Measurements from ENCODE around the gene TRIM32. TPM values are rescaled to one million over a fixed set of nuclear protein-coding genes. Genes with fewer than 3 reads are reported as not detected.

The TRIM32 gene
- total RNA-seq, 1 donor from 2014 or later, result 17.3 TPM

DNA sequence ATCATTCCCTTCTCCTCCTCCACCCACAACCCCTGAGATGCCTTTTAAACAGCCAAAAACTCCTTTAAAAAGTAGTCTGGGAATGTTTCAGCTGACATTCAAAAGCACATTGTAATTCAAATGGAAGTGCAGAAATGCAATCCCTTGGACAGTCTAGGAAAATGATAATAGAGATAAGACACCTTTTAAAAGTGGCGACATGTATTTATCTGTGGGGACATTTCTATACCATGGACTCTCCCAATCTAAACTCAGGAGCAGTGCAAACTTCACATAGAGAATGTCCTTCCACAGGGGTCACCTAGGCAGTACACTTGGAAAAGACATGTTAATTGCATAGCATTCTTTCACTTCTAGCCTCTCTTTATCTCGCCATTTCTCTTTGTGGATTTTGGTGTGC, 33.0 kb downstream of the TRIM32 start:
- ATAC-seq (no peak), DNase-seq (no peak)
- Histone ChIP-seq H3K4me3 (no peak overlapping the region), H3K36me3 (no peaks in the 10 kb centered on the region), H3K9me3 (no peaks in the 10 kb centered on the region), H3K27me3 (ENCODE audit: low read depth) (no peaks in the 10 kb centered on the region), H3K27ac (no peak overlapping the region), H3K4me1 (no peaks in the 10 kb centered on the region)
- TF ChIP-seq, protein P1, sequence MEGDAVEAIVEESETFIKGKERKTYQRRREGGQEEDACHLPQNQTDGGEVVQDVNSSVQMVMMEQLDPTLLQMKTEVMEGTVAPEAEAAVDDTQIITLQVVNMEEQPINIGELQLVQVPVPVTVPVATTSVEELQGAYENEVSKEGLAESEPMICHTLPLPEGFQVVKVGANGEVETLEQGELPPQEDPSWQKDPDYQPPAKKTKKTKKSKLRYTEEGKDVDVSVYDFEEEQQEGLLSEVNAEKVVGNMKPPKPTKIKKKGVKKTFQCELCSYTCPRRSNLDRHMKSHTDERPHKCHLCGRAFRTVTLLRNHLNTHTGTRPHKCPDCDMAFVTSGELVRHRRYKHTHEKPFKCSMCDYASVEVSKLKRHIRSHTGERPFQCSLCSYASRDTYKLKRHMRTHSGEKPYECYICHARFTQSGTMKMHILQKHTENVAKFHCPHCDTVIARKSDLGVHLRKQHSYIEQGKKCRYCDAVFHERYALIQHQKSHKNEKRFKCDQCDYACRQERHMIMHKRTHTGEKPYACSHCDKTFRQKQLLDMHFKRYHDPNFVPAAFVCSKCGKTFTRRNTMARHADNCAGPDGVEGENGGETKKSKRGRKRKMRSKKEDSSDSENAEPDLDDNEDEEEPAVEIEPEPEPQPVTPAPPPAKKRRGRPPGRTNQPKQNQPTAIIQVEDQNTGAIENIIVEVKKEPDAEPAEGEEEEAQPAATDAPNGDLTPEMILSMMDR (IDR thresholded peaks at IDR 0.05), result no peak
- intact Hi-C loops (cut with DNase I), result no loop called here

DNA sequence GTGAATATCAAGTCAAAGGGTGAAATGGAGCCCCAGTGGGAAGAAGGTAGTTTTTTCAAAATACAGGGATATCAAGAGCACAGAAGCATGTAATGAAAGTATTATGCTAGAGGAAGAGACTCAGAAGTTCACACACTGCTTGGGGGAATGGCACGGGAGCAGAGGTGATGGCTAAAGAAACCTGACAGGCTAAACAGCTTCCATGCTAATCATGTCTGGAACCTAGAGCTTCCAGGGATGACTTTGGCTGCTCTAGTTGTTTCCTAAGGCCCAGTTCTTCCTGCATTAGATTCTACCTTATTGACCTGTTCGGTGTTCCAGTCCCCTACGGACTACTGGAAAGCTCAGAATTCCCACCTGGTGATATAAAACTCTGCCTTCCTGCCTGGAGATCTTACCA, 34.3 kb downstream of the TRIM32 start:
- Histone ChIP-seq H3K36me3 (no peaks in the 10 kb centered on the region), H3K27me3 (ENCODE audit: low read depth) (no peaks in the 10 kb centered on the region), H3K4me3 (no peak overlapping the region), H3K4me1 (no peaks in the 10 kb centered on the region), H3K27ac (no peak overlapping the region), H3K9me3 (no peaks in the 10 kb centered on the region)
- DNase-seq (no peak), ATAC-seq (no peak)
- intact Hi-C loops (cut with DNase I), result no loop called here
- TF ChIP-seq, protein P1 (IDR thresholded peaks at IDR 0.05), result no peak

DNA sequence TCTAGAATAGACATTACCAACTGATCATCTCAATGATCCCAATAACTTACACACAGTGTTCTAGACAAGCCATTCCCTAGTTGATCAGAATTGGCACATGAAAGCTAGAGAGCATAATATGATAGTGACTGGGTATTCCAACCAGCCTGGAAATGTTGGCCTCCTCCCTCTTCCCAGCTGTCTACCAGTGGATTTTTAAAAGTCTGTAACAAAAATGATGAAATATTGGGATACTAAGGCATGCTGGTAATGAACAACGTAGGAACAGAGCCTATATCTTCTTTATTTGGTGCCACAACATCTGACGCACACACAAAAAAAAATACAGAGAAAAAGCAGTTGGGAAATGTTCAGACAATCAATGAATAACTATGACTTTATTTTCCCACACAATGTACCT, 34.8 kb downstream of the TRIM32 start:
- DNase-seq, result no peak
- TF ChIP-seq, protein P1 (IDR thresholded peaks at IDR 0.05), result no peak
- H3K27me3 ChIP-seq (ENCODE audit: low read depth), result no peaks in the 10 kb centered on the region
- no peak overlapping the region for H3K27ac ChIP-seq
- intact Hi-C loops (cut with DNase I), result no loop called here
- ATAC-seq, result no peak
- no peaks in the 10 kb centered on the region for H3K4me1 ChIP-seq
- no peaks in the 10 kb centered on the region for H3K9me3 ChIP-seq
- no peaks in the 10 kb centered on the region for H3K36me3 ChIP-seq
- no peak overlapping the region for H3K4me3 ChIP-seq

DNA sequence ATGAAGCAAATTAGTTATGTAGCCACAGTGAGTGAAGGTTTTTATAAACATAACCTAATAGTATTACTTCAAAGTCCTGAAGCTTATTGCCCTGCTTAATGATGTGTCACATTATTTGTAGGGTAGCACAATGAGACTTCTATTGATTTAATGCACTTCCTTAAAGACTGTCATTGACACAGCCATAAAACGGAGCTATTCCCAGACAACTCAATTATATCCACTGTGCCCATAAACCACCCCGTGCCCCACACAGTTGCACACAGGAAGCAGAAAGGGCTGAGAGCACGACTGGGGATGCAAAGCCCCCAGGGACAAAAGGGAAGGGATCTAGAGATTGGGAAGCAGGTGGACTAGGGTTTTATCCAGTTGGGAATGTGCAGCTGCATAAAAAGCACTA, 37.0 kb downstream of the TRIM32 start:
- intact Hi-C loops (cut with DNase I), result no loop called here
- H3K27me3 ChIP-seq (ENCODE audit: low read depth), result no peaks in the 10 kb centered on the region
- no peaks in the 10 kb centered on the region for H3K9me3 ChIP-seq
- H3K4me1 ChIP-seq, result no peaks in the 10 kb centered on the region
- no peak for ATAC-seq
- no peak overlapping the region for H3K27ac ChIP-seq
- H3K36me3 ChIP-seq, result no peaks in the 10 kb centered on the region
- TF ChIP-seq, protein P1 (IDR thresholded peaks at IDR 0.05), result no peak
- H3K4me3 ChIP-seq, result no peak overlapping the region
- no peak for DNase-seq

DNA sequence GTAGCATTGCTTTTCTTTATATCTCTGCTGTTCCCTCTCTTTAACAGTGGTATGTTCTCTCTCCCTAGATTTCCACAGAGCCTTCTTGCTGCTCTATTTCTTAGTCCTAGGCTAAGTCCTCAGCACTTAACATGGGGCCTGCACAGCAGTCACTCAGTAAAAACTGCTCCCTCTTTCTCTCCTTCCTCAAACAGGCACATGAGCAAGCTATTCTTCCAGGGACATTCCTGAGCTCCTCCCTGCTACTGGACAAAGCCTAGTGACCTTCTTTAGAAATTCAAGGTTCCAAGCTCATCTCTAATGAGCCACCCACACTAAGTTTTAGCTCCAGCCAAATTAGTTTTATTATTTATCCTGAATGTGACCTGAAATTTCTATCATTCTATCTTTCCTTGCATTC, 39.5 kb downstream of the TRIM32 start:
- no peak overlapping the region for H3K27ac ChIP-seq
- no peaks in the 10 kb centered on the region for H3K27me3 ChIP-seq (ENCODE audit: low read depth)
- TF ChIP-seq, protein P1 (IDR thresholded peaks at IDR 0.05), result no peak
- no peak for ATAC-seq
- no peaks in the 10 kb centered on the region for H3K4me1 ChIP-seq
- DNase-seq, result no peak
- no peaks in the 10 kb centered on the region for H3K36me3 ChIP-seq
- H3K4me3 ChIP-seq, result no peak overlapping the region
- intact Hi-C loops (cut with DNase I), result no loop called here
- no peaks in the 10 kb centered on the region for H3K9me3 ChIP-seq

All from lower lobe of right lung (tissue), 2 donors.